DMS53 treated with DMSO at 0.1 percent for 48 hours (cell line): ENCODE results near the gene STAU1.
"Not testable (repeated sequence)": the region's sequence is repeated elsewhere in the genome, so short reads cannot be mapped to it uniquely, and the experiment has no call there.

Source experiments
- DNase-seq: peaks from one replicate; lab custom pipeline; 2025; ENCODE audit not compliant: unreplicated experiment; lab: John Stamatoyannopoulos, UW

Gene STAU1

DNA sequence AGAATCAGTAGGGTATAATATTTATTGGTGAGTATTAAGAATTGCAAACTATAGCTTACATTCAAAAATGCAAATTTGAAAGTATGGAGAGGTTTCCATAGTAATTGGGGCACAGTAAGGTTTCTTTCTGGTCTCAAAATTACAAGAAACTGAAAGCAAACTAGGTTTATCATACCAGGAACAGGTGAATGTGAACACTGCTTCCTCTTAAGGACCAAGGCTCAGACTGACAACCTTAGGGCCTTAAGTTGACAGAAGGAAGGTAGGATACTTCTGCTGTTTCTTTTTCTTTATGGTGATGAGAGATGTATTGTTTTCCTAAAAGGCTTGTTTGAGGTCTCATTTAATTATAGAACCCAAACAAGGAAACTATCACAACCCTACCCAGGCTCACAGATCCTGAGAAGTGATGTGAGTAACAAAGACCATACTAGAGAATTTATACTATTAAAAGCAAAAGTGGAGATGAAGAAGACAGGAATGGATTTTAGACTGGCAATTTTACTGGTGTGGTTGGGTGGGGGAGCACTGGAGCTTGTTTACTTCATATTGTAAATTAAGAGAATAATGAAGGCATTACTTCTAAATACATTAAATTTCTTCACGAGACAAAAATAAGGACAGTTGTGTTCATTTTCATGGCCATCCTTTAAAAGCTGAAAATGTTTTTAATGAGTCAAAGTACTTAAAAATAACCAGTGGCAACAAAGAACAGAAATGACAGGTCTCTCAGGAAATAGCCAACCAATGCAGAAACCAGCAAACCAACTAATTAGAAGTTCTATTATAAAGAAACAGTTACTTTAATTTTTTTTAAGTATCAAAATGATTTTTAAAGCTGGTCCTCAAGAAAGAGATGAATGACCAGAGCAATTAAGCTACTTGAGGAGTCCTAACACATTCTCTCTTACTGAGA is 21.3 kb downstream of the STAU1 start:
- no peak for DNase-seq

DNA sequence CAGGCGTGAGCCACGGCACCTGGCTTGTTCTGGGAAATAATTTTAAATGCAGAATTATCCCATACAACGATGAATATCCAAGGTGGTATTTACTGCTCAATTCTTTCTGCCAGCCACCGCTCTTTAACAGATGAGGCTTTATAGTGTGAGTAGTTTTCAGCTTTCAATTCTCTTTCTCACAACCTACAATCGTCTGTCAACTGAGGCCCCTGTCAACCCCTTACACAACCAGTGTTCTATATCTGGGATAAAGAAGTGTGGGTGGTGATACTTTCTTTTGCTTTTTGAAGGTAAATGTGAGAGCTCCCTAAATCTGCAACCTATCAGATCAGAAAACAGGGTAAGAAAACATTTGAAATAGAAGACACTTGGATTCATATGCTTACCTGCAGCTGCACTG is 22.5 kb downstream of the STAU1 start:
- DNase-seq: no peak

DNA sequence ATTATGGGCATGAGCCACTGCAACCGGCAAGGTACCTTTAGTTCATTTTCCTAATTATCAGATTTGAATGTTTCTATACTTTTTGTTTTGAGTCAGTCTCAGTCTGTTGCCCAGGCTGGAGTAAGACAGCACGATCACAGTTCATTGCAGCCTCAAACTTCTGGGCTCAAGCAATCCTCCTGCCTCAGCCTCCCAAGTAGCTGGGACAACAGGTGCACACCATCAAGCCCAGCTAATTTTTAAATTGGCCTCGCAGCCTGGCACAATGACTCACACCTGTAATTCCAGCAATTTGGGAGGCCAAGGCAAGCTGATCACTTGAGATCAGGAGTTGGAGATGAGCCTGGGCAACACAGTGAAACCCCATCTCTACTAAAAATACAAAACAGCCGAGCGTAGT is 24.4 kb downstream of the STAU1 start:
- no peak for DNase-seq

DNA sequence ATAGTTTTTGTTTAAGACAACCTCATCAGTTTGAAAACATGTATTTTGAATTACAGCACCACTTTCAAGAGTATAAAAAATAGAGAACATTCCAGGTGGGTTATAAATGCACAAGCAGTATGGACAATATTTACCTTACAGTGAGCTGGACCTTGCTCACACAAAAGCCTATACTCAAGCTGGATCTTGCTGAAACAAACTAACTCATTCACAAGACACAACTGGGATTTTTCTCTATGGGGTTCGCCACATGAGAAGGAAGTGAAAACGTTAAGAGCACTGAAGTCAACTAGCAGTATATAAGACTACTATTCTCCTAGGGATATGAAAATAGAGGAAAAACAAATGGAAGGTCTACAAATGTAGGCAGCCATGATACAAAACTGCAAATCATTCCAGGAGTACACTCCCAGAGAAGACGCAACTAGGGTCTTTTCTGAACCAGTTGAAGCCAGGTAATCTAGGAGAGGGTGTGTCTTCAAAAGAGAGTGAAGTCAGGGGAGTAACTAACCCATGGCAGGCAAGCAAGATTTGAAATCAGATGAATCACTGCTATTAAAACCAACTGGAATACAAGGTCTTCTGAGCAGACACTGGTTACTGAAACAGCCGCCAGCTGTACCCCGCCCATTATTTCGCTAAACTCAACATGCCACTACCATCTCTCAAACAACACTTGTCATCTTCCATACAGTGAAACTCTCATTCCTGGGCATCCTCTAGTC is 26.5 kb downstream of the STAU1 start:
- no peak for DNase-seq

DNA sequence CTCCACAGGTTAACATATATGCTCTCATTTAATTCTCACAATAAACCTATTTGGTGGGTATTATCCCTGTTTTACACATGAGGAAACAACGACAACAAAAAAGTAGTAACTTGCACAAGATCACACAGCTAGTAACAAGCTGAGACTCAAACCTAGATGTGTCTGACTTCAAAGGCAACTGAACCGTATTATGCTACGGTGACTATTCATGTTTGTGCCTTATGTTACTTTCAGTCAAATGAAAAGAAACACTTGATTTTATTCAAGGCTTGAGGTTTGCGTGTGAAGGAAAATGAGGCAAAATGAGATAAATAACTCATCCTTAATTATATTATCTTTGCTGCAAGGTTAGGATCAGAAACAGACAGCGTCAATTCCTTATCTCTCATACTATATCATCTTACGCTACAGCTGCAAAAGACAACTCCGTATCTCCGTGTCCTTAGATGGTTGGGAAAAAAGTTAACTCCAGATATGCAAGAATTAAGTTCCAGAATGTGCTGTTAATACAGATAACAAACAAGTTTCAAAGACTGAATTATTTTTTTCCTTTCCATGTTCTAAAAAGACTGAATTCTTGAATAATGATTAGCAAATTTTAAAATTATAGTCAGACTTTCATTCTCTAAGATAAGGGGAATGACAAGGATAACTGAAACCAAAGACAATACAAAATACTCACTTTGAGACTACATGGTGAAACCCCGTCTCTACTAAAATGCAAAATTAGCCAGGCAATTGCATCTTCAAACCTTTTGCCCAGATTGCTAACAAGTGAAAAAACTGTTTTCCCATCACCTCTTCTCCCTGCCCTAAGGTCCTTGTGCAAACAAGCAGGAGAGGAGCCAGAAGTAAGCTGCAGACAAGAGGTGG is 27.8 kb downstream of the STAU1 start:
- no peak for DNase-seq

DNA sequence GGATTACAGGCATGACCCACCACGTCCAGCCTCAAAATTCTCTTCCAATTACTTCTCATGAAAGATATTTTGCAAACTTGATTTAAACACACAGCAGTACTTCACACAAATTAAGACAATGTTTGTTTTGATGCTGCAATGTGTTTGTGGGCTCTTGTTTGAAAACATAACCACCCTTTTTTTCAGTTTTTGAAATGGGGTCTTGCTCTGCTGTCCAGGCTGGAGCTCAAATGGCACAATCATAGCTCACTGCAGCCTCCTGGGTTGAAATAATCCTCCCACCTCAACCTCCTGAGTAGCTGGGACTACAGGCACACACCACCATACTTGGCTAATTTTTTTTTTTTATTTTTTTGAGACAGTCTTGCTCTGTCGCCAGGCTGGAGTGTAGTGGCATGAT is 31.0 kb downstream of the STAU1 start:
- DNase-seq: no peak

DNA sequence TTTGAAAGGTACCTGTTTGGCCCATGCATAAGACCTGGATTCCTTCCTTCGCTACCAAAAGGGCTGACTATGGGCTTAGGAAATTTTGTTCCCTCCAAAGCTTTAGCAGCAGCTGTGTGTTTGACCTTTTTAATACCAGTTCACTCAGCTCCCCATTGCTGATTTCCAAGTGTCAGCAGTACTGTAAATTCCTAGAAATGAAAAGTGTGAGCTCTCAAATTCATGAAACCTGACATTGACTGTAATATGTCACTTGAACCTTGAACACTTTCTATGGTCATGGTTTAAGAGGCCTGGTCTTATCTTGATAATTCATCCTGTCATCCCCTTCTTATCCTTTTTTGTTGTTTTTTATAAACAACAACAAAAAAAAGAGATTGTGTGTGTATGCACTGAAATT is 31.7 kb downstream of the STAU1 start:
- no peak for DNase-seq

DNA sequence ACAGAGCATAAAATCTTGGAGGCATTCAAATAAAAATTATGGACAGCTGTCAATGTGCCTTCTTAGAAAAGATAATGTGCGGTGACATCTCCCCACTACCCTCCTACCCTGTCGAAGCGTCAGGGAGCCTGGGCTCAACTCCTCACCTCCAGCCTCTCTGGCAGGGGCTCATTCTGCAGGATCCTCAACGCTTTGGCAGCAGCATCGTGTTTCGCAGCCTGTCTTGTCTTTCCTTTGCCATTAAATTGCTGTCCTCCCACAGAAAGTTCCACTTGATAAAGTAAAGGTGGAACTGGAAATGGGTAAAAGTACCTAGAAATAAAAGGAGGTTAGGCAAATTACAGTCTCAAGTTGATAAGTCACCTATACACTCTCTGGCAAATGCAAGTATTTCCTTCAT is 36.7 kb downstream of the STAU1 start:
- no peak for DNase-seq

DNA sequence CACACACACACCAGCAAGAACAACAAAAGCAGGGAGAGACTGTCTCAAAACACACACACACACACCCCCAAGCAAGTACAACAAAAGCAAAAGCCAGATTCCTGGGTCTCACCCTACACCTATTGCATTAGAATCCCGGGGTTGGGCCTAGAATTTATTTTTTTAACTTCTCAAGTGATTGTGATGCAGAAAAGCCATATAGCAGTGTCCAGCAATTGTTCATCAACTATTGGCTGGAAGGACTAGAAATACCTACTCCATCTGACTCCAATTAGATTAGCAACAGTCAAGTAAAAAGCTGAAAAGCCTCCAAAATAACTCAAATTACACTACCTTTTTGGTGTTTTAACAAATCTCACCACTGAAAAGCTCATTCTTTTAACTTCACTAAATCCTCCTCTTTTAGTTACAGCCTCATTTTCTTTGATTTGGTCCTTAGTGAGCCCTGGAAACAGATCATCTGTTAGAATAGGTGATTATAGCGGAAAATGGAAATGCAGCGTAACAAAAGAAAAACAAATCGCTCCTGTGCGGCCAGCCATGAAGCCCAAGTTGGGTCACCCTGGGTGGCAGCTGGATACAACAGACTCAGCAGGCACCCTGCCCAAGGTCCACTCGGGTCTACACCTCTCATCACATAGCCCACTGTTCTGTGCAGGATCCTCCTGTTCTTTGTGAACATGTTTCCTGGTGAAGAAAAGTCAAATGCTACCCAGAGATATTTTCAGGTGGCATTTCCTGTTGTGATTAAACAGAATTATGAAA is 38.7 kb downstream of the STAU1 start:
- DNase-seq: no peak

DNA sequence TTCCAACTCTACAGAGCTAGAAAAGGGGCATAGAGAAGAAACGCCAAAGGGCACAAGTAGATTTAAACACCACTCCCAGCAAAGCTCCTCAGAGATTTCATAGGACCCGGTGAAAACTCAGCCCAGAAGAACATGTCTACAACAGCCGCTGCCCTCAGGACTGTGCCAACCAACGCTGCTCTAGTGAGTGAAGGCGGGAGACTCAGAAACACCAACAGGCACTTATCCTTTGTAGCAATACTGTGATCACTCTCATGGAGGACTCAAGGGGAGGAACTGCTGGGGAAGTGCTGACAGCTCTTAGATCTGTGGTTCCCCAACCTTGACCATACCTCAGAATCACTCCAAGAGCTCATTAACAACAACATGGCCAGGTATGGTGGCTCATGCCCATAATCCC is 39.5 kb downstream of the STAU1 start:
- DNase-seq: no peak

DNA sequence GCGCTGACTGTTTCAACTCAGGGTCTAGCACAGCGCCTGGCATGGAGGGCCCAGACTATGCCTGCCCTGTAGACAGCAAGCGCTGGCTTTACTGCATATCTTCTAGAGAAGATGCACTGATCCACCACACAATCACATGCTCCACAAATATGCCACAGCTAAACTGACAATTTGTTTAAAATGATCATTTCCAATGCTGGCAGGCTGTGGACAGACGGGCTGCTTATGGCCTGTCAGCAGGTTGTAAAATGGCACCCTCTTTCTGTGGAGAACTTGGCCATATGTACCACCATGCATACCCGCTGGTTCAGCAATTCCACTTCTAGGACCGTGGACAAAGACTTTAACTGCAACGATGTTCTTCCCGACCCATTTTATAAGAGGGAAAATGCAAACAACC is 40.8 kb downstream of the STAU1 start:
- no peak for DNase-seq

DNA sequence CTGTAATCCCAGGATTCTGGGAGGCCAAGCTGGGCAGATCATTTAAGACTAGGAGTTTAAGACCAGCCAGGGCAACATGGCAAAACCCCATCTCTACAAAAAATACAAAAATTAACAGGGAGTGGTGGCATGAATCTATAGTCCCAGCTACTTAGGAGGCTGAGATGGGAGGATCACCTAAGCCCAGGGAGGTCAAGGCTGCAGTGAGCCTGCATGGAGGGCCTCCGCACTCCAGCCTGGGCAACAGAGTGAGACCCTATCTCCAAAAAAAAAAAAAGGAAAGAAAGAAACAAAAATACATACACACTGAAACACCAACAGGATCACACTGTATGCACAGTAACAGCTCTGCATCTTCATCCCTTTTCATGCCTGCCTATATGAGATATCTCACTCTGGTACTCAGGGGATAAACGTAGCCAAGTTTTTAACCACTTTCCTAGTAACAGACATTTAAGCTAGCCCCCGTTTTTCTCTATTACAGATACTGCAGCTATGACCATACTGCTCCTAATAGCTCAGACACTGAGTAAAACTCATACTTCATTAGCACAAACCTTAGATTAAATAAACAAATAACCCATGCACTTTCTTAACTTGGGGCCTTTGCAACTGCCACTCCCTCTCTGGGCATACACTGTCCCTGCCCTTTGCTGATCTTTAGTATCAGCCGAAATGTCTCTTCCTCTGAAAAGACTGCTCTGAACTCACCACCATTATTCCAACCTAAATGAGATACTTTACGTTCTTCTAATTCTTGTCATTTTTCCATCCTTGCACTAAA is 41.5 kb downstream of the STAU1 start:
- no peak for DNase-seq

DNA sequence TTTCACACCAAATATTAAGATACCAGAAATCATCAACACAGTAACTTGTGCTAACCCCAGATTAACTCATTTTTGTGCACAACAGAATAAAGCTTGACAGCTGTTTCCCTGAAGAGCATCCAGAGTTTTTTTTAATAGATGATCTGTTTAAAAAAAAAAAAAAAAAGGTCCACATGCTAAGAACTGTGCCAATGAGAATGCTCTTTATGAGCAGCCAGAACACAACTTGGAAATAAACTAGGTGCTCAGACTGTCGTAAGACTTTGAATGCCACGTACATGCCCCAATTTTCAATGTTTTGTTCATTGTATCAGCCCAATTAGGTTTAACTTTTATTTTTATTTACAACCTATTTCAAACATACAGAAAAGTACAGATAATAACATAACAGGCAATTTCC is 47.3 kb downstream of the STAU1 start:
- DNase-seq: no peak

DNA sequence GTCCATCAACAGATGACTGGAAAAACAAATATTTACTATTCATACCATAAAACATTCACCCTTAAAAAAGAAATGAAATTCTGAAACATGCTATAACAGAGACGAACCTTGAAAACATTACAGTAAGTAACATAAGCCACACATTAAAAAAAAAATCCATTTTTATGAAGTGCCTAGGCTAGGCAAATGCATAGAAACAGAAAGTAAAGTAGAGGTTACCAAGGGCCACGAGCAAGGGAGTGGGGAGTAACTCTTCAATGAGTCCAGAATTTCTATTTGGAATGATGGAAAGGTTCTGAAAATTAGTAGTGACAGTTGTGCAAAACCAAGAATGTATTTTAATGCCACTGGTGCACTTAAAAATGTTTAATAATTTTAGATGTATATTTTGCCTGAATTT is 47.7 kb downstream of the STAU1 start:
- DNase-seq: no peak

DNA sequence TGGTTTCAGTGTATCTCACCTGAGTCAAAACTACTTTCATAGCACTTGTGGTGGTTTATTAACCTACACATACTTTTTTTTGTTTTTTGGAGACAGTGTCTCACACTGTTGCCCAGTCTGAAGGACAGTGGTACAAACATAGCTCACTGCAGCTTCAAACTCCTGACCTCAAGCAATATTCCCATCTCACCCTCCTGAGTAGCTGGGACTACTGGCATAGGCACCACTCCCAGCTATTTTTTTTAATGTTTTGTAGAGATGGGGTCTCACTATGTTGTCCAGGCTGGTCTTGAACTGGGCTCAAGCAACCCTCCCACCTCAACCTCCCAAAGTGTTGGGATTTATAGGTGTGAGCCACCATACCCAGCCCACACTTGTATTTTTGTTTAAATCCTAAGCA is 49.7 kb downstream of the STAU1 start:
- no peak for DNase-seq

DNA sequence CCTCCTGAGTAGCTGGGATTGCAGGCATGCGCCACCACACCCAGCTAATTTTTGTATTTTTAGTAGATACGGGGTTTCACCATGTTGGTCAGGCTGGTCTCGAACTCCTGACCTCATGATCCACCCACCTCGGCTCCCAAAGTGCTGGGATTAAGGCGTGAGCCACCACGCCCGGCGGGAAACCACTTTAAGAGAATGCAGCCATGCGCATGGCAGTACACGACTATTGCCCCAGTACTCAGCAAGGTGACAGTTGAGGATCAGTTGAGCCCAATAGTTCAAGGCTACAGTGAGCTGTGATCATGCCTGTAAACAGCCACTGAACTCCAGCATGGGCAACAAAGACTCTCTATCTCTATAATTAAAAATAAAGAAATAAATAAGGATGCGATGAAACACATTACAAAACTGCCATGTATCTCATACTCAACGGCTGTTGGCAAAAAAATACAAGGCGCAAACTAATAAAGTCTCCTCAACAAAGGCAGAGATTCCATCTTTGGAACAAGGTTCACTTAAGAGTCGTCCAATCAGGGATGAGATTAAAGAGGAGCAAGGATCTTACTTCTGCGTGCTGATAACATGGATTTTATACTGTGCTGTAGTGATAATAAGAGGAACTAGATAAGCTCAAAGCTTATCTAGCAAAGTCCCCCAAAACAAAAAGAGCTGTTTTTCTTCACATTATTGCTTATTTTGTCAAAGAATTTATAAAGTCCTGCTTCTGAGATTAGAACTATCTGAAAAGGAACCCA is 51.1 kb downstream of the STAU1 start:
- no peak for DNase-seq

DNA sequence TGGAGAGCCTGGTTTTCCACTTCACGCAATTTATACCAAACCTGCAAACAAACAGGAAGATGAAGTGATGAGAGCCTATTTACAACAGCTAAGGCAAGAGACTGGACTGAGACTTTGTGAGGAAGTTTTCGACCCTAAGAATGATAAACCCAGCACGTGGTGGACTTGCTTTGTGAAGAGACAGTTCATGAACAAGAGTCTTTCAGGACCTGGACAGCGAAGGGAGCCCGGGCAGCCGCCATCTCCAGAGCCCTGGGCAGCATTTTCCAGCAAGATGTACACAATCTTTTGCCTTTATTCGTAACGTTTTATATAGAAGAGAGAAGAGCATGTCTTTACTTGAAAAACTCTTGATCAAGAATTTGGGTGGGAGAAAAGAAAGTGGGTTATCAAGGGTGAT is 53.3 kb downstream of the STAU1 start:
- DNase-seq: not testable (repeated sequence)

DNA sequence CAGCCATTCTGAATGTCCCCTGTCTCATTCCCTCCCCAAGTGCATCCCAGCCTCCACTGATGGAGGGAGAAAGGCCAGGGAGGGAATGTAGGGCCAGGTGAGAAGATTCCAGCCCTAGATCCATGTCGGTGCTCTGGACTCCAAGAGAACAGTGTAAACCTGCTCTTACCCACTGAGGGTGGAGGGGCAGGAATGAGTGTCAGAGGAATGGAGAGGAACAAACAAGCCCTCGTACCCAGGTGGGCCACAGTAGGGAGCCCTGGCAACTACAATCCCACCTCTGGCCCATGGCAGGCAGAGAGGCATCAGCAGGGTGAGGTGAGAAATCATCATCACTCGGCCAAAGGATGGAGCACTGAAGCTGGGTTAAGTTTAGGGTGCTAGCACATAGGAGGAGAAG is 54.6 kb downstream of the STAU1 start:
- DNase-seq: no peak

DNA sequence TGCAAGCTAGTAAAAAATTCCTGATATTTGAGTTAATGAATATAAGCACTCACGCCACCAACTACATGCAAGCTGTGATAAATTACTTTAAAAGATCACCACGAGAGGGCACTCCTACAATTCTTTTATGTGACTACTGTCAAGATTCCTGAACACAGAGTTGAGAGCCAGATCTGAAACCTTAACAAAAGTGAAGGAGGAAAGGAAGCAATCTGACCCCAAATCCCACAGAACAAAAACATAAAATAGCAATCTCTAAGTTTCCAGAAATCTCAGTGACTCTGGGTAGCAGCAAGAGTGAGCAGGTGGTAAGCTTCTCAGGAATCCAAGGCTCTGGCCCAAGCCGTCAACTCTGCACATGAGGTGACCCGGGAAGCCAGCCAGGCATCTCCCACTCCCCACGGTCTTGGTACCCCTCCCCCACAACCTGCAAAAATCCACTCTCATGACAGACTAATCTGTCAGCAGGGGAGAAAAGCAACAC is 55.1 kb downstream of the STAU1 start:
- peak; percentile 47 for DNase-seq
